8988T (cell line): Measurements from ENCODE around the gene ZNF181.

Experiments
- DNase-seq: peaks from one replicate; pipeline ENCODE4 v3.0.0; 2011

Gene ZNF181

GRCh38 chr19:34759218-34759917, 25.3 kb downstream of the ZNF181 start:
- DNase-seq: no peak

- DNase-seq: no peak
These were observed 32.3 kb downstream of the ZNF181 start for GRCh38 chr19:34766386-34766785.

GRCh38 chr19:34767951-34768350, 33.9 kb downstream of the ZNF181 start:
- DNase-seq: no peak

DNA sequence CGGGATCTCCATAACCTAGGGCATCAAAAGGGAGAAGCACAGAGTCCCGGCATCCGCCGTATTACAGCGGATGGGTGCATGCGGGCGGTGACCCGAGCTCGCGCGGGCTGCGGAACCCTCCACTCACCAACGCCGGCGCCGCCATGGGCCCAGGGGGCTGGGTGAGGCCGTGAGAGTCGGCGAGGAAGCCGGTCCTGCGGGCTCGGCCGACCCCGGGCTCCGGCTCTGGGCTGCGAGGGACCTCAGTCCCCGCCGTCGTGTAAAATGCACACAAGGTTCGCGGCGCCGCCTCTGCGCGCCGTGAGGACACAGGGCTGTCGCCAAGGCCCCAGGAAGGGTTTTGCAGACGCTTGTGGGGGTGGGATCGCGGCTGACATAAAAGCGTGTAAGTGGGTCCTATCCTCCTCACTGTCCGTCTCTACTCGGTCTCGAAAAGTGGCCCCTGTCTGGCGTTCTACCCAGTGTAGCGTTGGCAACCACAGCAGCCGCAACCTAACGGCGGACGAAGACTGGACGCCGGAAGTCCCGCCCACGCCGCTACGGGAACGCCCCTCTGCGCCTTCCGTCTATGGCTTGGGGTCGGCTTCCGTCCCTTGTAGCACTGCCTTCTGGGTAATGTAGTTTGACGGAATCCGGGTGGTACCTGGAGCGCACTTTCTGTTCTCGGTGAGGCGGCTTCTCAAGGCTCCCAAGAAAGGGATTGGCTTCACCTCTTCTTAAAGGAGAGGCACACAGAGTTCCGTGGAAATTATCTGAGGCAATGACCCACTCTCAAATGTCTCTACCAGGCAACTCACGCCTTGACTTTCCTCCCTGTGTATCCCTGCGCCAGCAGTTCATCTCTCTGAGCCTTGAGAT, 38.9 kb downstream of the ZNF181 start, which contains the start of gene ZNF599:
TSS of gene ZNF599 (minus strand) at position 519 of the 858 bp plus-strand sequence. CDS start at position 145, 374 bp downstream.
- peak; percentile 60 for DNase-seq

DNA sequence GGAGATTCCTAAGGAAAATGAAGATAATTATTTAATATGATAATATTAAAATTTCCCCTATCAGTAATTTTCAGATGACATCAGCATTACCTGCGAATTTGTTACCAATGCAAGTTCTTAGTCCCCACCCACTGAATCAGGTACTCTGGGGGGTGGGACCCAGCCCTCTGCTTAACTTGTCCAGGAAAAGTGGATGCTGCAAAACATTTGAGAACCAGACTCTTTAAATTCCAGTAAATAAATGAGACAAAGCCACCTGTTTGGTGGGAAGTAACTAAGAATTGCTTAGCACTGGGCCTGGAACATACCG, 39.5 kb downstream of the ZNF181 start:
- no peak for DNase-seq

DNA sequence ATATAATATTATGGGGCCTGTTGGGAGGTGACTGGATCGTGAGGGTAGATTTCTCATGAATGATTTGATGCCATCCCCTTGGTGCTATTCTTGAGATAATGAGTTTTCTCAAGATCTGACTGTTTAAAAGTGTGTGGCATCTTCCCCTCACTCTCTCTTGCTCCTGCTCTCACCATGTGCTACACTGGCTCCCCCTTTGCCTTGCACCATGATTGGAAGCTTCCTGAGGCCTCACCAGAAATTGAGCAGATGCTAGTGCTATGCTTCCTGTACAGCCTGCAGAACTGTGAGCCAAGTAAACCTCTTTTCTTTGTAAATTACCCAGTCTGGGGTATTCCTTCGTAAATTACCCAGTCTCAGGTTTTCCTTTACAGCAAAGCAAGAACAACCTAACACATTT, 40.8 kb downstream of the ZNF181 start:
- DNase-seq: no peak

DNA sequence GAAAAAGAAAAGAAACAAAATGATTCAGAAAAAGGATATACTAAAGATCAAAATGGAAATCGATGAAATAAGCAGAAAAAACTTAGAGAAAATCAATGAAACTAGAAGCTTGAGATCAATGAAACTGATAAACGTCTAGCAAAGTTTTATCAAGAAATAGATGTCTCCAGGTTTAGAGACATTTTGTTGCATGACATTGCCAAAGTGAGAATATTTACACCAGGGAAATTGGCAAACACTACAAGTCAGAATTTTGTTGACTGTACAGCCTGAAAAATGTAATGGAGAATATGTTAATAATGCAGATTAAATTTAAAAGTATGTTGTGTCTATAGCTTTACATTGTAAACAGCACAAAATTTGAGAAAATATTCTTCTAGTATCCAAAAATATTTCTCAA, 44.3 kb downstream of the ZNF181 start:
- DNase-seq: no peak

DNA sequence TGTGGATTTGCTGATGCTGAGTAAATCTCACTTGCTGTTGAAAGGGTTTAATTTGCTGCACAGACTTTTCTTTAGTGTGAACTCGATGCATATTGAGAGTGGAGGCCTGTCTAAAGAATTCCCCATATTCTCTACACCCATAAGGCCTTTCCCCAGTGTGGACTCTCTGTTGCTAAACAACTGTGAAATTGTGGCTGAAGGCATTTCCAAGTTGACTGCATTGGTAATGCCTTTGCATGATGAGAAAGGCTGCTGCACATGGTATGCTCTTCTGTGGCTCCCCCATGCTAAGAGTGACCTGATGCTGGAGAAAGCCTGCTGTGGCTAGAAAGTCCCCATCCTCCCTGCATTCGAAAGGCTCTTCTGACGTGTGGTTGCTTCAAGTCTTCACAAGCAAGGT, 45.6 kb downstream of the ZNF181 start:
- no peak for DNase-seq

DNA sequence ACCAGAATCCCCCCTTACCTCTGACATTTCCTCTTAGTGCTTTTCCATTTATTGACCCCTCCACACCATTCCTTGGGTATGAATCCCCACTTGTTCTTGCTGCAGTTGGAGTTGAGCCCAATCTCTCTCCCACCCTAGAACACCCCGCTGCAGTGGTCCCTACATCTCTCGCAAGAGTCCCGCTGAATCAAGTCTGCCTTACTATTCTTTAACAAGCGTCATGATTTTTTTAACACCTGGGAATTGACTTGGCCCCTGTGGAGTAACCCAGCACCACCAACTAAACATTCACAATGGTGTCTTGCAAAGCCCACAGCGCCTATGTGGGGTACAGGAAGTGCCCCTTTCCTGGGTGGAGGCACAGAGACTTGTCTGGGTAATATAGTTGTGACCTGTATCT, 52.2 kb downstream of the ZNF181 start:
- DNase-seq: no peak

- DNase-seq: no peak
These were observed 53.2 kb downstream of the ZNF181 start for GRCh38 chr19:34787059-34787824.

DNA sequence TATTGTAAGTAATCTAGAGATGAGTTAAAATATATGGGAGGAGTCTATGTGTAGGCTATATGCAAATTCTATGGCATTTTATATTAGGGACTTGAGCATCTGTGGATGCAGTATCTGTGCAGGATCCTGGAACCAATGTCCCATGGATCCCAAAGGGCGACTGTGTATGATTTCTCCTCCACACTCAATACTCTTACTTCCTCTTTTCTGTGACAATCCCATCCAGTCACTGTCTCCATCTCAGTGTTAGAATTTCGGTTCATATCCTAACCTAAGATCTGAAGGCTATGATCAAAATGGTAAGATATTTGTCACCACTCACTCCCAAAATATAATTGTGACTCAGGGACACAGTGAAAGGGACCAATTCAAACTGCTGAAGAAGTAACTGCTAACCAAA, 54.0 kb downstream of the ZNF181 start:
- DNase-seq: no peak

- no peak for DNase-seq
These were observed 59.5 kb downstream of the ZNF181 start for GRCh38 chr19:34793565-34793964.

DNA sequence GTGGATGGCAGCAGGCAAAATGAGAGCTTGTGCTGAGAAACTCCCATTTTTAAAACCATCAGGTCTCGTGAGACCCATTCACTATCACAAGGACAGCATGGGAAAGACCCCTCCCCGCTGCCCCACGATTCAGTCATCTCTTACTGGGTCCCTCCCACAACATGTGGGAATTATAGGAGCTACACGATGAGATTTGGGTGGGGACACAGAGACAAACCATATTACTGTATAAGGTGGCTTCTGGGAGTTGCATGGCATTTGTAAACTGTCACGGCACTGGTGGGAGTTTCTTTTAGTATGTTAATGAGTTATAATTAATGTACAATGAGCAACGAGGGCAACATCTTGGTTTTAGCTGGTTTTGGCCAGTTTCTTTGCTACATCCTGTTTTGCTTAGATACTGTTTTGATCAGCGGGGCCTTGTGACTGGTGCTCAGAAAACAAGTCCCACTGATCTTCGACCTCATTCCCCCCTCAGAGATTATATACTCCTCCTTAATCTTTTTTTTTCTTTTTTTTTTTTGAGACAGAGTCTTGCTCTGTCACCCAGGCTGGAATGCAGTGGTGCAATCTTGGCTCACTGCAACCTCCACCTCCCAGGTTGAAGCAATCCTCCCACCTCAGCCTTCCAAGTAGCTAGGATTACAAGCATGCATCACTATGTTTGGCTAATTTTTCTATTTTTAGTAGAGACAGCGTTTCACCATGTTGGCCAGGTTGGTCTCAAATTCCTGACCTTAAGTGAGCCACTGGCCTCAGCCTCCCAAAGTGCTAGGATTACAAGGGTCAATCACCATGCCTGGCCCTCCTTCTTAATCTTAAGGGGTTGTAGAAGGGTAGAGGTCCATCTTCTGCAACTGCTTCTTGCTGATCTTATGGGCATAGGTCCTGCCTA, 60.3 kb downstream of the ZNF181 start:
- DNase-seq: no peak
